ENCODE results near the gene CLASP1. TPM values are rescaled to one million over a fixed set of nuclear protein-coding genes. Genes with fewer than 3 reads are reported as not detected.

The CLASP1 gene
- total RNA-seq, 1 experiment from 2014 or later = 45.9 TPM

DNA sequence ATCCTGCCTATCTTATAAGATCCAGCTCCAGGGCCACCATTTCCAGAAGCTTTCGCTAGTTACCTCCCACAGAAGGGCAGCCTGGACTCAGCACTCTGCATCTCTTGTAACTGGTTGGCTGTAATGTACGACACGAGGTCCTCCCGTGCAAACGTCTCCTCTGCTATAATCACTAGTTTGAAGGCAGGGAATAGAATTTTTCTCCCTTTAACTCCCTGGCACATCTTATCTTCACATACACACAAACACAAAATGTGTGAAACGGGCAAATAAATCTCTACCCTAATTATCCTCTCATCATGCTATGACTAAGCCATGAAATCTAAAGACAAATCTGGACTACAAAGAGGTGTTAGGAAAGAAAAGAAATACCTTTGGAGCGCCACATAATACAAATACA lies 81.8 kb downstream of the CLASP1 start:
- Histone ChIP-seq H2BK15ac (ENCODE audit: low read depth, low read length) (no peak overlapping the region), H3K9me3 (ENCODE audit: control insufficient read depth, low read depth, low read length) (peaks cover 9% of the 10 kb centered on the region), H3K14ac (ENCODE audit: insufficient read depth, low read length) (no peak overlapping the region), H3K79me1 (ENCODE audit: insufficient read depth, low read depth, low read length, poor library complexity, severe bottlenecking) (peaks cover 3% of the 10 kb centered on the region), H4K91ac (ENCODE audit: insufficient read length, low read depth, low read length) (no peak overlapping the region), H2BK20ac (ENCODE audit: low read depth, low read length, poor library complexity, severe bottlenecking) (no peak overlapping the region), H3T11ph (ENCODE audit: low read length) (no peak overlapping the region), H3K27ac (ENCODE audit: insufficient read length, low read depth, low read length) (no peak overlapping the region), H3K23me2 (ENCODE audit: insufficient read length, low read depth, low read length, poor library complexity, severe bottlenecking) (no peaks in the 10 kb centered on the region), H3K23ac (ENCODE audit: insufficient read length, low read depth, low read length) (no peak overlapping the region), H2BK120ac (ENCODE audit: low read depth, low read length, poor library complexity, severe bottlenecking) (no peak overlapping the region), H2AK5ac (ENCODE audit: insufficient read length, low read length) (no peak overlapping the region), H4K8ac (replicated peaks; ENCODE audit: insufficient read length, low read depth, low read length) (no peak overlapping the region), H3K4ac (ENCODE audit: low read depth, low read length) (no peak overlapping the region), H2BK12ac (ENCODE audit: insufficient read length, low read depth, low read length) (no peak overlapping the region), H3K9ac (ENCODE audit: extremely low read depth, insufficient read length, low read length) (no peak overlapping the region), H4K5ac (ENCODE audit: insufficient read length, low read depth, low read length) (no peak overlapping the region), H2AFZ (ENCODE audit: low read length) (no peak overlapping the region), H3K18ac (ENCODE audit: insufficient read length, low read depth, low read length) (no peak overlapping the region), H3K56ac (ENCODE audit: insufficient read length, low read depth, low read length) (no peak overlapping the region), H2BK5ac (ENCODE audit: insufficient read length, low read length) (no peak overlapping the region), H3K27me3 (ENCODE audit: insufficient read depth, low read length) (no peaks in the 10 kb centered on the region), H3K4me1 (ENCODE audit: insufficient read depth, low read length) (no peaks in the 10 kb centered on the region), H3K79me2 (ENCODE audit: insufficient read depth, low read length) (peaks cover 2% of the 10 kb centered on the region; the same call in 1 of the 2 replicates), H4K20me1 (ENCODE audit: control insufficient read depth, insufficient read depth, insufficient read length) (no peaks in the 10 kb centered on the region), H3K4me2 (ENCODE audit: insufficient read depth, insufficient read length, low read length) (no peak overlapping the region)
- DNase-seq = no peak
- H3K27me3 Mint-ChIP-seq (ENCODE audit: low read depth) = no peaks in the 10 kb centered on the region
- H3K27ac Mint-ChIP-seq = no peak overlapping the region
- peaks cover 11 to 21% (median 13%) of the 10 kb centered on the region in 3 experiments; a peak in 6 of 7 replicates for H3K36me3 Mint-ChIP-seq (ENCODE audit: insufficient read depth in 1 of 3, low read depth in 3 of 3)
- TF ChIP-seq, protein P1, sequence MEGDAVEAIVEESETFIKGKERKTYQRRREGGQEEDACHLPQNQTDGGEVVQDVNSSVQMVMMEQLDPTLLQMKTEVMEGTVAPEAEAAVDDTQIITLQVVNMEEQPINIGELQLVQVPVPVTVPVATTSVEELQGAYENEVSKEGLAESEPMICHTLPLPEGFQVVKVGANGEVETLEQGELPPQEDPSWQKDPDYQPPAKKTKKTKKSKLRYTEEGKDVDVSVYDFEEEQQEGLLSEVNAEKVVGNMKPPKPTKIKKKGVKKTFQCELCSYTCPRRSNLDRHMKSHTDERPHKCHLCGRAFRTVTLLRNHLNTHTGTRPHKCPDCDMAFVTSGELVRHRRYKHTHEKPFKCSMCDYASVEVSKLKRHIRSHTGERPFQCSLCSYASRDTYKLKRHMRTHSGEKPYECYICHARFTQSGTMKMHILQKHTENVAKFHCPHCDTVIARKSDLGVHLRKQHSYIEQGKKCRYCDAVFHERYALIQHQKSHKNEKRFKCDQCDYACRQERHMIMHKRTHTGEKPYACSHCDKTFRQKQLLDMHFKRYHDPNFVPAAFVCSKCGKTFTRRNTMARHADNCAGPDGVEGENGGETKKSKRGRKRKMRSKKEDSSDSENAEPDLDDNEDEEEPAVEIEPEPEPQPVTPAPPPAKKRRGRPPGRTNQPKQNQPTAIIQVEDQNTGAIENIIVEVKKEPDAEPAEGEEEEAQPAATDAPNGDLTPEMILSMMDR (conservative IDR thresholded peaks at IDR 0.05) = no peak
- WGBS (ENCODE audit: extremely low coverage, insufficient read length, low lambda C conversion rate) = no CpG with 5 or more reads among the region's 7 CpGs
- H3K4me3 Mint-ChIP-seq = no peak overlapping the region
- H3K4me1 Mint-ChIP-seq = peaks cover 19 to 25% of the 10 kb centered on the region in 2 experiments
- peaks cover 14 to 20% of the 10 kb centered on the region in 2 experiments for H3K9me3 Mint-ChIP-seq

All from H9 (cell line).